ENCODE results near the gene BUD31.

Gene BUD31

DNA sequence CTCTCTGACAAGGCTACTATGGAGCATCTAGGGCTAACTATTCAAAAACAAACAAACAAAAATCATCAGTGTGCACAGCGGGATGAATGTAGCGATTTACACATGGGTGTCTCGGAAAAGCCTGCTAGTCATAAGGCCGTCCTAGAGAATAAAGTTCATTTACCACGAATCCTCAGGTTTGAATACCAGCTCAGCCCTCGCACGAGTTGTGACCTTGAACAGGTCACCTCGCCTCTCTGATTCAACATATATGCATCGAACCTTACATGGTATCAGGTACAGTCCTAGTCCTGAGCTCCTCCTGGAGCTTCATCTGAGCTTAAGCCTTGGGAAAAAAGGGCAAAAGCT lies 56.6 kb downstream of the BUD31 start:
- Histone ChIP-seq H3K4me3 (ENCODE audit: low read length) (peak overlapping the region; percentile 84), H3K27me3 (ENCODE audit: control insufficient read depth, insufficient read depth, low read length) (no peaks in the 10 kb centered on the region), H3K9ac (ENCODE audit: low read depth, low read length) (peak overlapping the region; percentile 95), H3K9me3 (replicated peaks; ENCODE audit: low read length) (no peaks in the 10 kb centered on the region), H3K4me2 (ENCODE audit: low read length) (peak overlapping the region; percentile 93), H3K36me3 (ENCODE audit: insufficient read depth, low read length) (peaks cover 18% of the 10 kb centered on the region), H3K4me1 (ENCODE audit: control insufficient read depth, insufficient read depth, low read length) (peaks cover 8% of the 10 kb centered on the region)

DNA sequence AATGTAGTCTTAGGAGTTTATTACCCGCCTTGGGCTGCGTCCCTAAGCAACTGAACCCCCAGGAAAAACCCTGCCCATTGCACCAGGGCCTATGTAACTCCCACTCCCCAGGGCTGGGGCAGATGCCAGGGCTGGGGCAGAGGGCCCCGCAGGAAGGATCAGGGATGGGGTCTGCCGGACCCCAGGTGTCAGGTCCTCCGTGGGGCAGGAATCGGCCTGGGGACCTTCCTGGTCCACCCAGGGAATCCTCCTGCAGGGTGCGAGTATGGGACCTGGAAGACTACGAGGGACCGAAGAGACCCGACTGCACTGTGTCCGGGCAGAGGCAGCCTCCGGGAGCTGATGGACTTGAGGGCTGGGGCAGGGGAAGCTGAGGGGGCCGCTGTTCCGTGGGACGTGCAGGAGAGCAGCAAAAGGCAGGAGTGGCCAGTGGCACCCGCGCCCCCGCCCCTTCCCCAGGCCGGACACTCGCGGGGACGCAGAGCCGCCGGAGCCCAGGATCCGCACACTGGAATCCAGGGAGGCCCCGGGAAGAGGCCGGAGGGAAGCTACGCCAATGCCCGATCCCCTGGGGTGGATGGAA lies 59.7 kb downstream of the BUD31 start:
- Histone ChIP-seq H3K4me3 (ENCODE audit: low read length) (no peak overlapping the region), H3K4me2 (ENCODE audit: low read length) (no peak overlapping the region), H3K27me3 (ENCODE audit: control insufficient read depth, insufficient read depth, low read length) (no peaks in the 10 kb centered on the region), H3K36me3 (ENCODE audit: insufficient read depth, low read length) (peaks cover 5% of the 10 kb centered on the region), H3K9me3 (replicated peaks; ENCODE audit: low read length) (no peaks in the 10 kb centered on the region), H3K9ac (ENCODE audit: low read depth, low read length) (no peak overlapping the region), H3K4me1 (ENCODE audit: control insufficient read depth, insufficient read depth, low read length) (peaks cover 8% of the 10 kb centered on the region)

All from skeletal muscle satellite cell (primary cell).